Measurements from ENCODE around the gene CNTN4.

DNA sequence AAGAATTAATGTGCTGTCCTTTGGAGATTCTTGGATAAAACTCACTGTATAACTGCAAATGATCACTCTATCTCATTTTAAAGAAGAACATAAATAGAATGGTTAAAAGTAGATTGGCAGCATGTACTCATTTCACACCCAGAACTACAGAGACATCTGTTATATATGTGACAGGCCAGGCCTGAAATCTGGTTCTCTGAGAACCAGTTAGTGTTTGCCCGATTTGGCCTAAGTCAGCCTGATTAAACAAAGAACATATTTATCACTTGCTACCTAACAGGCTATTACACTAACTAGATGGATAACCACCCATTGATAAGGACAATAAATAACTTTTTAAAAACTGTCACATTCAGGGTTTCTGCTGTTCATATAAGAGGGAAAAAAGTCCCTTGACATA is 460.1 kb downstream of the CNTN4 start:
- TF ChIP-seq ZNF671 (CRISPR knock-in tag; IDR thresholded peaks at IDR 0.05) (no peak), TCF7 (CRISPR knock-in tag; IDR thresholded peaks at IDR 0.05; ENCODE audit: low read depth) (no peak), CREM (CRISPR knock-in tag; IDR thresholded peaks at IDR 0.05) (no peak), TP53 (CRISPR knock-in tag; IDR thresholded peaks at IDR 0.05) (no peak), TEAD4 (CRISPR knock-in tag; IDR thresholded peaks at IDR 0.05) (no peak), NFYB (CRISPR knock-in tag; conservative IDR thresholded peaks at IDR 0.05; ENCODE audit: low read depth) (no peak), ESRRA (CRISPR knock-in tag; IDR thresholded peaks at IDR 0.05; ENCODE audit: borderline replicate concordance) (no peak), JUN (CRISPR knock-in tag; IDR thresholded peaks at IDR 0.05) (no peak), NR2C2 (CRISPR knock-in tag; IDR thresholded peaks at IDR 0.05) (no peak), GTF2I (CRISPR knock-in tag; conservative IDR thresholded peaks at IDR 0.05) (no peak)
- TF ChIP-seq, protein P1, sequence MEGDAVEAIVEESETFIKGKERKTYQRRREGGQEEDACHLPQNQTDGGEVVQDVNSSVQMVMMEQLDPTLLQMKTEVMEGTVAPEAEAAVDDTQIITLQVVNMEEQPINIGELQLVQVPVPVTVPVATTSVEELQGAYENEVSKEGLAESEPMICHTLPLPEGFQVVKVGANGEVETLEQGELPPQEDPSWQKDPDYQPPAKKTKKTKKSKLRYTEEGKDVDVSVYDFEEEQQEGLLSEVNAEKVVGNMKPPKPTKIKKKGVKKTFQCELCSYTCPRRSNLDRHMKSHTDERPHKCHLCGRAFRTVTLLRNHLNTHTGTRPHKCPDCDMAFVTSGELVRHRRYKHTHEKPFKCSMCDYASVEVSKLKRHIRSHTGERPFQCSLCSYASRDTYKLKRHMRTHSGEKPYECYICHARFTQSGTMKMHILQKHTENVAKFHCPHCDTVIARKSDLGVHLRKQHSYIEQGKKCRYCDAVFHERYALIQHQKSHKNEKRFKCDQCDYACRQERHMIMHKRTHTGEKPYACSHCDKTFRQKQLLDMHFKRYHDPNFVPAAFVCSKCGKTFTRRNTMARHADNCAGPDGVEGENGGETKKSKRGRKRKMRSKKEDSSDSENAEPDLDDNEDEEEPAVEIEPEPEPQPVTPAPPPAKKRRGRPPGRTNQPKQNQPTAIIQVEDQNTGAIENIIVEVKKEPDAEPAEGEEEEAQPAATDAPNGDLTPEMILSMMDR (IDR thresholded peaks at IDR 0.05) = no peak
- TF ChIP-seq, protein P2, sequence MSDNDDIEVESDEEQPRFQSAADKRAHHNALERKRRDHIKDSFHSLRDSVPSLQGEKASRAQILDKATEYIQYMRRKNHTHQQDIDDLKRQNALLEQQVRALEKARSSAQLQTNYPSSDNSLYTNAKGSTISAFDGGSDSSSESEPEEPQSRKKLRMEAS (CRISPR knock-in tag; IDR thresholded peaks at IDR 0.05) = no peak
- TF ChIP-seq, protein P3, sequence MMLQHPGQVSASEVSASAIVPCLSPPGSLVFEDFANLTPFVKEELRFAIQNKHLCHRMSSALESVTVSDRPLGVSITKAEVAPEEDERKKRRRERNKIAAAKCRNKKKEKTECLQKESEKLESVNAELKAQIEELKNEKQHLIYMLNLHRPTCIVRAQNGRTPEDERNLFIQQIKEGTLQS (CRISPR knock-in tag; conservative IDR thresholded peaks at IDR 0.05) = no peak
- TF ChIP-seq, protein P4, sequence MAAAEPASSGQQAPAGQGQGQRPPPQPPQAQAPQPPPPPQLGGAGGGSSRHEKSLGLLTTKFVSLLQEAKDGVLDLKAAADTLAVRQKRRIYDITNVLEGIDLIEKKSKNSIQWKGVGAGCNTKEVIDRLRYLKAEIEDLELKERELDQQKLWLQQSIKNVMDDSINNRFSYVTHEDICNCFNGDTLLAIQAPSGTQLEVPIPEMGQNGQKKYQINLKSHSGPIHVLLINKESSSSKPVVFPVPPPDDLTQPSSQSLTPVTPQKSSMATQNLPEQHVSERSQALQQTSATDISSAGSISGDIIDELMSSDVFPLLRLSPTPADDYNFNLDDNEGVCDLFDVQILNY (CRISPR knock-in tag; IDR thresholded peaks at IDR 0.05) = no peak
